Measurements from ENCODE around the gene RRP15.

The RRP15 gene, protein sequence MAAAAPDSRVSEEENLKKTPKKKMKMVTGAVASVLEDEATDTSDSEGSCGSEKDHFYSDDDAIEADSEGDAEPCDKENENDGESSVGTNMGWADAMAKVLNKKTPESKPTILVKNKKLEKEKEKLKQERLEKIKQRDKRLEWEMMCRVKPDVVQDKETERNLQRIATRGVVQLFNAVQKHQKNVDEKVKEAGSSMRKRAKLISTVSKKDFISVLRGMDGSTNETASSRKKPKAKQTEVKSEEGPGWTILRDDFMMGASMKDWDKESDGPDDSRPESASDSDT

DNA sequence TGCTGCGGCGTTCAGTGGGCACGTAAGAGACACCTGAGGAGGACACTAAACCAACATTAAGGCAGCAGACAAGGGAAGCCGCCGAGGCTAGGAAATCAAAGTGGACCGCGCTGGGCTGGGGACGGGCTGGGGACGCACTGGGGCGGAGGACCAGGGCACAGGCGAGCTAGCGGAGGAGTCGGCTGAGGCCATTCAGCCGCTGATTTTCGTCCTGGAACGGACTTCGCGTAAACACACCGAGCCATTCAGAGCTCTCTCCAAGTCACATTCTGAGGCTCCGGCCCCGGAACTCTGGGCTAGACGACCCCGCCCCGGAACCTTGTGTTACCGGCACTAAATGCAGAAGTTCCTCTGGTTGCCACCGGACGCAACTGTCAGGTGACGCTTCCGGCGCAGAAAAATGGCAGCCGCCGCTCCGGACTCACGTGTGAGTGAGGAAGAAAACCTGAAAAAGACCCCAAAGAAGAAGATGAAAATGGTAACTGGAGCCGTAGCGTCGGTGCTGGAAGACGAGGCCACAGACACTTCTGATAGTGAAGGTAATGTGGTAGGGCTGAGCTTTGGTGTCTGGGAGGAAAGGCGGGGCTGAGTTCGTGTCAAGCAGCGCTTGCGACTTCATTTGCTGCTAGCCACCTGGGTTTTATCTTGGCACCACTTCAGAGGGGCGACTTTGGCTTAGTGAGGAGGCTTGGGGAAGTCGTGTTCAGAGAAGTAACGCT lies at the start of gene RRP15:
RRP15 (plus strand) TSS at position 377 of the 719 bp plus-strand sequence; CDS start at position 401, 24 bp downstream.
- Histone ChIP-seq H3K79me2 (ENCODE audit: control insufficient read depth, insufficient read depth, low read length, unreplicated experiment) (peaks cover 46% of the 10 kb centered on the region), H3K27me3 (ENCODE audit: insufficient read depth, low read length) (no peaks in the 10 kb centered on the region), H3K27ac (ENCODE audit: low read depth, low read length) (peak within 1 kb of the TSS; percentile 36; the same call in 1 of the 2 replicates)

DNA sequence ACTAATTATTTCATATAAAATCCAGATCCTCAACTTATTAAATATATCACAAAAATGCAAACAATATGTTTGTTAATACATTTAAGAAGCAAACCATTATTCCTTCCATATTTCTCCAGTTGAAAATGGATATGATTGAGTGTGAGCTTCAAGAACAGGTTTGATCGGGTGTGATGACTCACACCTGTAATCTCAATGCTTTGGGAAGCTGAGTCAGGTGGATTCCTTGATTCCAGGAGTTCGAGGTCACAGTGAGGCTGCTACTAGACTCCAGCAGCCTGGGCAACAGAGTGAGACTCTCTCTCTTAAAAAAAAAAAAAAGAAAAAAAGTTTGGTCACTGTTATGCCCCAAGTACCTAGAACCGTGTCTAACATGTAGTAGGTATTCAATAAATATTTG lies 42.9 kb upstream of the RRP15 start:
- Histone ChIP-seq H3K4me1 (ENCODE audit: control insufficient read depth, insufficient read depth, low read length, unreplicated experiment) (no peaks in the 10 kb centered on the region), H3K27me3 (ENCODE audit: insufficient read depth, low read length) (no peaks in the 10 kb centered on the region), H3K4me3 (ENCODE audit: low read depth, low read length) (no peak overlapping the region), H3K27ac (ENCODE audit: low read depth, low read length) (no peak overlapping the region), H3K79me2 (ENCODE audit: control insufficient read depth, insufficient read depth, low read length, unreplicated experiment) (no peaks in the 10 kb centered on the region), H3K36me3 (ENCODE audit: insufficient read depth, low read length) (no peaks in the 10 kb centered on the region), H2AFZ (ENCODE audit: low read length, unreplicated experiment) (no peak overlapping the region)

More for the DNA sequence above, at the start of gene RRP15:
- H3K36me3 ChIP-seq (ENCODE audit: insufficient read depth, low read length): no peaks in the 10 kb centered on the region
- peak within 1 kb of the TSS; percentile 98 for H3K4me3 ChIP-seq (ENCODE audit: low read depth, low read length)
- H3K4me1 ChIP-seq (ENCODE audit: control insufficient read depth, insufficient read depth, low read length, unreplicated experiment): peaks cover 10% of the 10 kb centered on the region
- H2AFZ ChIP-seq (ENCODE audit: low read length, unreplicated experiment): peak within 1 kb of the TSS; percentile 99

DNA sequence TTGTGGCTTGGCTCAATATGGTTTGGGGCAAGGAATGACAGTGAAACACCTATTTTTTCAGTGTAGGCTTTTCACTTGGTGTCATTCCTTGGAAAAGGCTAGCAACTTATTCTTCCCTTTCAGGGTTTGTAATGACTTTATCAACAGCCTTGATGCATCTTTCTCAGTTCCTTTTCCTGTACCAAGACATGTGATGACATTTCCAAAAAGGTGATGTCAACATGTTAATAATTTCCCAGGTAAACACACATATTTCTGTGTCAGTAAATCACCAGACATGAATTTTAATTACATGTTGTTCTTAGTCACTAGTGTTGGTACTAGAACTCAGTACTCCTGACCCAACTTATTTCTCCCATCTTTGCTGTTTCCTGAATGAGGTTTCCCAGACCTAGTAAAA lies 37.8 kb upstream of the RRP15 start:
- Histone ChIP-seq H3K27ac (ENCODE audit: low read depth, low read length) (no peak overlapping the region), H3K4me1 (ENCODE audit: control insufficient read depth, insufficient read depth, low read length, unreplicated experiment) (no peaks in the 10 kb centered on the region), H3K79me2 (ENCODE audit: control insufficient read depth, insufficient read depth, low read length, unreplicated experiment) (no peaks in the 10 kb centered on the region), H2AFZ (ENCODE audit: low read length, unreplicated experiment) (no peak overlapping the region), H3K27me3 (ENCODE audit: insufficient read depth, low read length) (no peaks in the 10 kb centered on the region), H3K4me3 (ENCODE audit: low read depth, low read length) (no peak overlapping the region), H3K36me3 (ENCODE audit: insufficient read depth, low read length) (no peaks in the 10 kb centered on the region)

DNA sequence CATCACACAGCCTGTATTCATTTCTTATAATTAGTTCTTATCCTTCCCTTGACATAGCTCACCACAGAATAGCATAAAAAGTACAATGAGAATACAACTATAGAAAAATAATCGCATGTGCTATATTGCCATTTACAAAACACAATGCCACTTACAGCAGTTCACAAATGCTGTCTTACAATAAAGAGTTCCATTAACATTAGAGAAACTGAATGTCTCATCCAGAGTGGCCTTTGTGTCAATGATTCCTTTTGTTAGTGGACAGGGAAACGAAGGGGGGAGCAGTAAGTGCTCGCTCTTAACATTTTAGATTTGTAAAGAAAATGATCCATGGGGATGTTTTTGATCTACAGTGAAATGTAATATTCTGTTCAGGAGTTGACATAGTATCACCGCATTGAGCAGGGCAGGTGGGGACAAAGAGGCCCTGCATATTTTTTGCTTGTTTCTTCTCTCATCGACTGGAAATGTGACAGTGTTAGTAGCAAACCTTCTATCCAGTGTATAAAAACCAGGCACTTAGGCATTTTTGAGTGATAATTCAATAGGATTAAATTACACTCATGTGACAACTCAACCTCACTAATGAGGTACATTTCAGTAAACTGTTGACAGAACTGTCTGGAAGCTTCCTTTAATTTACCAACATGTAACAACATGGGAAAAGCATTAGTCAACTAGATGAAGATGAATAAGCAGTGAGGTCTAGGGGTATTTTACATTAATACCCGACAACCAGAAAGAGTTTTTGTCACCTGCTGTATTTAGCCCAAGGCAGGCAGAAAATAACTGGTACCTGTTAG lies 35.6 kb upstream of the RRP15 start:
- no peaks in the 10 kb centered on the region for H3K27me3 ChIP-seq (ENCODE audit: insufficient read depth, low read length)
- H2AFZ ChIP-seq (ENCODE audit: low read length, unreplicated experiment): no peak overlapping the region
- no peaks in the 10 kb centered on the region for H3K36me3 ChIP-seq (ENCODE audit: insufficient read depth, low read length)
- no peak overlapping the region for H3K27ac ChIP-seq (ENCODE audit: low read depth, low read length)
- H3K79me2 ChIP-seq (ENCODE audit: control insufficient read depth, insufficient read depth, low read length, unreplicated experiment): no peaks in the 10 kb centered on the region
- no peak overlapping the region for H3K4me3 ChIP-seq (ENCODE audit: low read depth, low read length)
- H3K4me1 ChIP-seq (ENCODE audit: control insufficient read depth, insufficient read depth, low read length, unreplicated experiment): no peaks in the 10 kb centered on the region

DNA sequence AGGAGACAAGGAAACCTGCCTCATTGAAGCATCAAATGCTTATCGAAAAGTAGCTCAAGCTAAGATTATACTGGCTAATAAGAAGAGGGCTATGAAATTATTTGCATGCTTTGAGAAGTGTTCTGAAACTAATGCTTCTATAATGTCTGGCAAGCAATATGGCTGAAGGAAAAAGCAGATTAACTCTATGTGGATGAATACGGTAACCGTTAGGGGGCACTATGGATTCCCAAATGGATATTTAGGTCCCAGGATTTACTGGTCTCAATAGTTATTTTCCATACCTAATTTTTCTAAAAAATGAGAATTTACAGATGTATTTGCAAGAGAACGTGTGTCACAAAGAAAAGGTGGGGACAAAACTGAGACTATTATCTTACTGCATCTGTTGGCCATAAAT lies 34.6 kb upstream of the RRP15 start:
- Histone ChIP-seq H3K27ac (ENCODE audit: low read depth, low read length) (no peak overlapping the region), H3K4me3 (ENCODE audit: low read depth, low read length) (no peak overlapping the region), H3K4me1 (ENCODE audit: control insufficient read depth, insufficient read depth, low read length, unreplicated experiment) (no peaks in the 10 kb centered on the region), H2AFZ (ENCODE audit: low read length, unreplicated experiment) (no peak overlapping the region), H3K36me3 (ENCODE audit: insufficient read depth, low read length) (no peaks in the 10 kb centered on the region), H3K27me3 (ENCODE audit: insufficient read depth, low read length) (no peaks in the 10 kb centered on the region), H3K79me2 (ENCODE audit: control insufficient read depth, insufficient read depth, low read length, unreplicated experiment) (no peaks in the 10 kb centered on the region)

DNA sequence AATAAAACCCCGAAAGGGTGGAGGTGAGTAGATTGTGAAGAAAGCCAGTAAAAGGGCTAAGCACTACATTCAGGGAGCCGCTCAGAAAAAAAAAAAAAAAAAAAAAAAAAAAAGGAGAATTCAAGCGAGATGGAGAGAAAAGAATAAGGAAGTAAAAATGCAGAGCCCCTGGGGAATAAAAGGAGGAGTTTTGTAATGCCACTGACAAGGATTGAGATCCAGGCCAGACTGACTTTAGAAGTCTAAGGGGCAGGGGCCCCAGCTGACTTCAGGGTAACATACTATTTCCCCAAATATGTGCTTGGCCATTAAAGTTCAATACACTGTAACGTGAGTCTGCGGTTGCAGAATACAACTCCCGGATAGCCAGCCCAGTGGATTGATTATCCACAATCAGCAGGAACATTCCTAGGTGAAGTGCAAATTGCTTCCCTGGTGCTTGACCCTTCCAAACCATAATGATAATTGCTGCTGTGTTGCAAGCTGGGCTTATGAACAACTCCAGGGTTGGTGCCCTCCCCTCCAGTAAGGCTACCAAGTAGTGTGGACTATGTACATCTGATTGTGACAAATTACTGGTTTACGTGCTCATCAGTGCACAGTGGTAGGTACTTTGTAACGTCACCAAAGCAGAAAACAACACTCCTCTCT lies 30.7 kb upstream of the RRP15 start:
- H3K27ac ChIP-seq (ENCODE audit: low read depth, low read length): no peak overlapping the region
- H3K4me3 ChIP-seq (ENCODE audit: low read depth, low read length): no peak overlapping the region
- H3K79me2 ChIP-seq (ENCODE audit: control insufficient read depth, insufficient read depth, low read length, unreplicated experiment): no peaks in the 10 kb centered on the region
- H3K4me1 ChIP-seq (ENCODE audit: control insufficient read depth, insufficient read depth, low read length, unreplicated experiment): no peaks in the 10 kb centered on the region
- H3K27me3 ChIP-seq (ENCODE audit: insufficient read depth, low read length): no peaks in the 10 kb centered on the region
- no peaks in the 10 kb centered on the region for H3K36me3 ChIP-seq (ENCODE audit: insufficient read depth, low read length)
- no peak overlapping the region for H2AFZ ChIP-seq (ENCODE audit: low read length, unreplicated experiment)

DNA sequence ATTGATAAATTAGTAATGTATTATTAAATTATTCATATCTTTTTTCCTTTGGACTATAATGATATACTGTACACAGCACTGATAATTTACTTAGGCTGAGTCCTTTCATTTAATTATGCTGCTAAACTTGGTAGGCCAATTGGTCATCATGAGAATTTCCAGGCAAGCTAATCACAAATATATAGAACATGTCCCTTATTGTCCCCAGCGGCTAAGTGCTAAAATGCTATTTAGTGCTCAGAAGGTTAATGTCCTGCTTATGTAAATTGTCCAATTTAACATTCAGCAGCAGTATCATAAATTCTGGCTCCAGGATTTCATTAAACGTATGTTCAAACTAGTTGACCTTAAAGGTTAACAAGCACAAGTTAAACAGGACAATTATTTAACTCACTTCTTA lies 30.0 kb upstream of the RRP15 start:
- Histone ChIP-seq H3K27ac (ENCODE audit: low read depth, low read length) (no peak overlapping the region), H3K4me3 (ENCODE audit: low read depth, low read length) (no peak overlapping the region), H3K36me3 (ENCODE audit: insufficient read depth, low read length) (no peaks in the 10 kb centered on the region), H3K27me3 (ENCODE audit: insufficient read depth, low read length) (no peaks in the 10 kb centered on the region), H3K4me1 (ENCODE audit: control insufficient read depth, insufficient read depth, low read length, unreplicated experiment) (no peaks in the 10 kb centered on the region), H2AFZ (ENCODE audit: low read length, unreplicated experiment) (no peak overlapping the region), H3K79me2 (ENCODE audit: control insufficient read depth, insufficient read depth, low read length, unreplicated experiment) (no peaks in the 10 kb centered on the region)

DNA sequence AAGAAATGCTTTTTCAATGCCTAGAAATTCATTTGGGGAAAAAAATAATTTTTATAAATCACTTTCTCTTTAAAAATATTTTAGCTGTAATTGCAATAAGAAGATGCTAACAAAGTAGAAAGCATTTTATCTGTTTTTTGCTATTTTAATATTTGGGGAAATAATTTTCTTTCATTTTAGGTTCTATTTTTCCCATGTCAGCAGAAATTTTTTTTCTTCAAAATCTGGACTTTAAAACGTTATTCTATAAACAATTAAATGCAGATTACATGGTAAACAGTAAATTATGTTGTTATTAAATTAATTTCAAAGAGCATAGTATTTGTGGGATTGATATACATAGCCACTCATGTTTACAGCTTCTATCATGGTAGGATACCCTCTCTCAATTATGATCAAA lies 27.7 kb upstream of the RRP15 start:
- Histone ChIP-seq H2AFZ (ENCODE audit: low read length, unreplicated experiment) (no peak overlapping the region), H3K4me3 (ENCODE audit: low read depth, low read length) (no peak overlapping the region), H3K27ac (ENCODE audit: low read depth, low read length) (no peak overlapping the region), H3K4me1 (ENCODE audit: control insufficient read depth, insufficient read depth, low read length, unreplicated experiment) (no peaks in the 10 kb centered on the region), H3K36me3 (ENCODE audit: insufficient read depth, low read length) (no peaks in the 10 kb centered on the region), H3K79me2 (ENCODE audit: control insufficient read depth, insufficient read depth, low read length, unreplicated experiment) (no peaks in the 10 kb centered on the region), H3K27me3 (ENCODE audit: insufficient read depth, low read length) (no peaks in the 10 kb centered on the region)

DNA sequence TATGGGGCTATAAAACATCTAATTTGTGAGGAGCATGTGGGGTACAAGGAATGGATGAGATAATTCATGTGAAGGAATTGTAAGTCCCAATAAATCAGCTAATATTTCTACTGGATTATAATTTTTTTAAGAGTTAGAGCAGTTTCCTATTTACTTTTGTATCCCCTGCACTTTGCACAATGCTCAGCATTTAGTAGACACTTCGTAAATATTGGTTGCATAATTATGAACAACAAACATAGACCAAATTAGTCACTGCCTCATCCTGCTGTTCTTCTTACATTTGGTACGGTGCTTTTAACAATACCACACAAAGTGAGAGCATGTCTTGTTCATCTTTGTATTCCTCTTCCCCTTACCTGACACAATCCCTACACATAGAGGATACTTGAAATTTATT lies 27.1 kb upstream of the RRP15 start:
- no peaks in the 10 kb centered on the region for H3K79me2 ChIP-seq (ENCODE audit: control insufficient read depth, insufficient read depth, low read length, unreplicated experiment)
- no peaks in the 10 kb centered on the region for H3K4me1 ChIP-seq (ENCODE audit: control insufficient read depth, insufficient read depth, low read length, unreplicated experiment)
- H3K4me3 ChIP-seq (ENCODE audit: low read depth, low read length): no peak overlapping the region
- H3K27ac ChIP-seq (ENCODE audit: low read depth, low read length): no peak overlapping the region
- no peaks in the 10 kb centered on the region for H3K36me3 ChIP-seq (ENCODE audit: insufficient read depth, low read length)
- no peak overlapping the region for H2AFZ ChIP-seq (ENCODE audit: low read length, unreplicated experiment)
- H3K27me3 ChIP-seq (ENCODE audit: insufficient read depth, low read length): no peaks in the 10 kb centered on the region

DNA sequence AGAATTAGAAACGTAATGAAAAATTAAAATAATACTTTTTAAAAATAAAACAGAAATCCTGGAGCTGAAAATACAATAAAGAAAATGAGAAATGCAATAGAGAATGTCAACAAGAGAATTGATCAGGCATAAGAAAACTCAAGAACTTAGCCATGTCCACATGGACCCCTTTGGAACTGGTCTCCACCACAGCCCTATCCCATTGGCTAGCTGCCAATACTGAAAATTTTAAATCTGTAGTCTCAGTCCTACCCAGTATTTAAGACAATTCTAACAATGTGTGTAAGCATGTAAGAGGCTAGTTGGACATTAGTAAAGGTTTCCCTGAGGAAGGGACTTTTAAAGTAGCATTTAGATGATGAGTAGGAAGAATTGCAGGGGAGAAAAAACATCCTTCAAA lies 25.8 kb upstream of the RRP15 start:
- Histone ChIP-seq H3K4me3 (ENCODE audit: low read depth, low read length) (no peak overlapping the region), H3K4me1 (ENCODE audit: control insufficient read depth, insufficient read depth, low read length, unreplicated experiment) (no peaks in the 10 kb centered on the region), H2AFZ (ENCODE audit: low read length, unreplicated experiment) (no peak overlapping the region), H3K36me3 (ENCODE audit: insufficient read depth, low read length) (no peaks in the 10 kb centered on the region), H3K79me2 (ENCODE audit: control insufficient read depth, insufficient read depth, low read length, unreplicated experiment) (no peaks in the 10 kb centered on the region), H3K27me3 (ENCODE audit: insufficient read depth, low read length) (no peaks in the 10 kb centered on the region), H3K27ac (ENCODE audit: low read depth, low read length) (no peak overlapping the region)

Measured in ACC112 (cell line).